HL-60 (cell line): ENCODE measurements around the gene WFDC2.

Experiments
- POLR2AphosphoS5 ChIP-seq: IDR thresholded peaks from 2 replicates; pipeline ENCODE4 v1.6.1; 2012; ENCODE audit warnings: low read depth
- TF ChIP-seq, protein P1 (sequence below): IDR thresholded peaks from one replicate; pipeline ENCODE4 v1.5.1; 2011; ENCODE audit warnings: low read length, control low read depth, inconsistent platforms; ENCODE audit not compliant: insufficient read depth
- TF ChIP-seq, protein P2 (sequence below): IDR thresholded peaks from 2 replicates; pipeline ENCODE4 v1.6.1; 2012; ENCODE audit warnings: low read depth; ENCODE audit not compliant: insufficient replicate concordance

DNA sequence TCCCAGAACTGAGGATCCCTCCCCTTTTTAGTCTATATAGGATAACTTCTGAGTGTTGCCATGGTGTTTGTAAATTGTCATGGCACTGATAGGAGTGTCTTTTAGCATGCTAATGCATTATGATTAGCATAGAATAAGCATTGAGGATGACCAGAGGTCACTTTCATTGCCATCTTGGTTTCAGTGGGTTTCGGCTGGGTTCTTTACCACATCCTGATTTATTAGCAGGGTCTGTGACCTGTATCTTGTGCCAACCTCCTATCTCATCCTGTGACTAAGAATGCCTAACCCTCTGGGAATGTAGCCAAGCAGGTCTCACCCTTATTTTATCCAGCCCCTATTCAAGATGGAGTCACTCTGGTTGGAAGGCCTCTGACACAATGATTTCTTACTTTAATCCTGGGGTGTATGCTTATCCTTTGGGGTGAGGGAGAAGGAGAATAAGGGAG, 19.6 kb downstream of the WFDC2 start:
- TF ChIP-seq, protein P1, sequence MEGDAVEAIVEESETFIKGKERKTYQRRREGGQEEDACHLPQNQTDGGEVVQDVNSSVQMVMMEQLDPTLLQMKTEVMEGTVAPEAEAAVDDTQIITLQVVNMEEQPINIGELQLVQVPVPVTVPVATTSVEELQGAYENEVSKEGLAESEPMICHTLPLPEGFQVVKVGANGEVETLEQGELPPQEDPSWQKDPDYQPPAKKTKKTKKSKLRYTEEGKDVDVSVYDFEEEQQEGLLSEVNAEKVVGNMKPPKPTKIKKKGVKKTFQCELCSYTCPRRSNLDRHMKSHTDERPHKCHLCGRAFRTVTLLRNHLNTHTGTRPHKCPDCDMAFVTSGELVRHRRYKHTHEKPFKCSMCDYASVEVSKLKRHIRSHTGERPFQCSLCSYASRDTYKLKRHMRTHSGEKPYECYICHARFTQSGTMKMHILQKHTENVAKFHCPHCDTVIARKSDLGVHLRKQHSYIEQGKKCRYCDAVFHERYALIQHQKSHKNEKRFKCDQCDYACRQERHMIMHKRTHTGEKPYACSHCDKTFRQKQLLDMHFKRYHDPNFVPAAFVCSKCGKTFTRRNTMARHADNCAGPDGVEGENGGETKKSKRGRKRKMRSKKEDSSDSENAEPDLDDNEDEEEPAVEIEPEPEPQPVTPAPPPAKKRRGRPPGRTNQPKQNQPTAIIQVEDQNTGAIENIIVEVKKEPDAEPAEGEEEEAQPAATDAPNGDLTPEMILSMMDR = no peak
- TF ChIP-seq, protein P2, sequence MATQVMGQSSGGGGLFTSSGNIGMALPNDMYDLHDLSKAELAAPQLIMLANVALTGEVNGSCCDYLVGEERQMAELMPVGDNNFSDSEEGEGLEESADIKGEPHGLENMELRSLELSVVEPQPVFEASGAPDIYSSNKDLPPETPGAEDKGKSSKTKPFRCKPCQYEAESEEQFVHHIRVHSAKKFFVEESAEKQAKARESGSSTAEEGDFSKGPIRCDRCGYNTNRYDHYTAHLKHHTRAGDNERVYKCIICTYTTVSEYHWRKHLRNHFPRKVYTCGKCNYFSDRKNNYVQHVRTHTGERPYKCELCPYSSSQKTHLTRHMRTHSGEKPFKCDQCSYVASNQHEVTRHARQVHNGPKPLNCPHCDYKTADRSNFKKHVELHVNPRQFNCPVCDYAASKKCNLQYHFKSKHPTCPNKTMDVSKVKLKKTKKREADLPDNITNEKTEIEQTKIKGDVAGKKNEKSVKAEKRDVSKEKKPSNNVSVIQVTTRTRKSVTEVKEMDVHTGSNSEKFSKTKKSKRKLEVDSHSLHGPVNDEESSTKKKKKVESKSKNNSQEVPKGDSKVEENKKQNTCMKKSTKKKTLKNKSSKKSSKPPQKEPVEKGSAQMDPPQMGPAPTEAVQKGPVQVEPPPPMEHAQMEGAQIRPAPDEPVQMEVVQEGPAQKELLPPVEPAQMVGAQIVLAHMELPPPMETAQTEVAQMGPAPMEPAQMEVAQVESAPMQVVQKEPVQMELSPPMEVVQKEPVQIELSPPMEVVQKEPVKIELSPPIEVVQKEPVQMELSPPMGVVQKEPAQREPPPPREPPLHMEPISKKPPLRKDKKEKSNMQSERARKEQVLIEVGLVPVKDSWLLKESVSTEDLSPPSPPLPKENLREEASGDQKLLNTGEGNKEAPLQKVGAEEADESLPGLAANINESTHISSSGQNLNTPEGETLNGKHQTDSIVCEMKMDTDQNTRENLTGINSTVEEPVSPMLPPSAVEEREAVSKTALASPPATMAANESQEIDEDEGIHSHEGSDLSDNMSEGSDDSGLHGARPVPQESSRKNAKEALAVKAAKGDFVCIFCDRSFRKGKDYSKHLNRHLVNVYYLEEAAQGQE = no peak
- no peak for TF ChIP-seq POLR2AphosphoS5
